DMS79 treated with DMSO at 0.1 percent for 48 hours (cell line): ENCODE measurements around the gene PLCB1.
"Not testable (repeated sequence)": the region's sequence is repeated elsewhere in the genome, so short reads cannot be mapped to it uniquely, and the experiment has no call there.

Experiments
- DNase-seq: peaks from one replicate; lab custom pipeline; 2025; lab: John Stamatoyannopoulos, UW

The PLCB1 gene

GRCh38 chr20:8447262-8448120 is 315.4 kb downstream of the PLCB1 start:
- no peak for DNase-seq

- DNase-seq = no peak
Measured at GRCh38 chr20:8449123-8449522, 317.1 kb downstream of the PLCB1 start.

GRCh38 chr20:8454137-8454712 is 322.2 kb downstream of the PLCB1 start:
- DNase-seq = no peak

- DNase-seq = no peak
Measured at GRCh38 chr20:8456765-8457164, 324.7 kb downstream of the PLCB1 start.

- no peak for DNase-seq
Measured at GRCh38 chr20:8457978-8458377, 325.9 kb downstream of the PLCB1 start.

- no peak for DNase-seq
Measured at GRCh38 chr20:8461186-8461585, 329.1 kb downstream of the PLCB1 start.

GRCh38 chr20:8464368-8464767 is 332.3 kb downstream of the PLCB1 start:
- DNase-seq = no peak

GRCh38 chr20:8466781-8467180 is 334.7 kb downstream of the PLCB1 start:
- DNase-seq = not testable (repeated sequence)

GRCh38 chr20:8470156-8470555 is 338.1 kb downstream of the PLCB1 start:
- no peak for DNase-seq

- DNase-seq = no peak
Measured at GRCh38 chr20:8471465-8471864, 339.4 kb downstream of the PLCB1 start.

- no peak for DNase-seq
Measured at GRCh38 chr20:8473459-8473858, 341.4 kb downstream of the PLCB1 start.

GRCh38 chr20:8474027-8474668 is 342.1 kb downstream of the PLCB1 start:
- DNase-seq = no peak

GRCh38 chr20:8476021-8476420 is 344.0 kb downstream of the PLCB1 start:
- no peak for DNase-seq

GRCh38 chr20:8480597-8480996 is 348.5 kb downstream of the PLCB1 start:
- DNase-seq = no peak

GRCh38 chr20:8487696-8488095 is 355.6 kb downstream of the PLCB1 start:
- no peak for DNase-seq

GRCh38 chr20:8489094-8489883 is 357.2 kb downstream of the PLCB1 start:
- no peak for DNase-seq

- DNase-seq = no peak
Measured at GRCh38 chr20:8490076-8490830, 358.2 kb downstream of the PLCB1 start.

- no peak for DNase-seq
Measured at GRCh38 chr20:8492173-8492572, 360.1 kb downstream of the PLCB1 start.

GRCh38 chr20:8498571-8498970 is 366.5 kb downstream of the PLCB1 start:
- no peak for DNase-seq

- DNase-seq = no peak
Measured at GRCh38 chr20:8504030-8504429, 372.0 kb downstream of the PLCB1 start.

GRCh38 chr20:8505476-8506200 is 373.6 kb downstream of the PLCB1 start:
- no peak for DNase-seq
